Measurements from ENCODE around the gene PCGF3. TPM values are rescaled to one million over a fixed set of nuclear protein-coding genes. Genes with fewer than 3 reads are reported as not detected.
"Not testable (repeated sequence)": the region's sequence is repeated elsewhere in the genome, so short reads cannot be mapped to it uniquely, and the experiment has no call there.

Gene PCGF3
- total RNA-seq, 4 donors from 2014 or later = 40.0 to 57.6 (median 46.9) TPM

GRCh38 chr4:729336-730315 lies 24.0 kb downstream of the PCGF3 start:
- no peak overlapping the region for H3K27ac ChIP-seq
- intact Hi-C loops (cut with DNase I) = no loop called here
- 88 to 90% methylated on average over 9 to 12 of the region's 20 CpGs for WGBS, 2 donors
- H3K4me1 ChIP-seq = peaks cover 0 to 25% (median 0%) of the 10 kb centered on the region in 3 donors
- peaks cover 18 to 59% (median 30%) of the 10 kb centered on the region in 3 donors for H3K36me3 ChIP-seq
- DNase-seq = no peak
- H3K27me3 ChIP-seq = no peaks in the 10 kb centered on the region
- H3K9me3 ChIP-seq = no peaks in the 10 kb centered on the region
- TF ChIP-seq POLR2A (IDR thresholded peaks at IDR 0.05) = no peak
- TF ChIP-seq, protein P1, sequence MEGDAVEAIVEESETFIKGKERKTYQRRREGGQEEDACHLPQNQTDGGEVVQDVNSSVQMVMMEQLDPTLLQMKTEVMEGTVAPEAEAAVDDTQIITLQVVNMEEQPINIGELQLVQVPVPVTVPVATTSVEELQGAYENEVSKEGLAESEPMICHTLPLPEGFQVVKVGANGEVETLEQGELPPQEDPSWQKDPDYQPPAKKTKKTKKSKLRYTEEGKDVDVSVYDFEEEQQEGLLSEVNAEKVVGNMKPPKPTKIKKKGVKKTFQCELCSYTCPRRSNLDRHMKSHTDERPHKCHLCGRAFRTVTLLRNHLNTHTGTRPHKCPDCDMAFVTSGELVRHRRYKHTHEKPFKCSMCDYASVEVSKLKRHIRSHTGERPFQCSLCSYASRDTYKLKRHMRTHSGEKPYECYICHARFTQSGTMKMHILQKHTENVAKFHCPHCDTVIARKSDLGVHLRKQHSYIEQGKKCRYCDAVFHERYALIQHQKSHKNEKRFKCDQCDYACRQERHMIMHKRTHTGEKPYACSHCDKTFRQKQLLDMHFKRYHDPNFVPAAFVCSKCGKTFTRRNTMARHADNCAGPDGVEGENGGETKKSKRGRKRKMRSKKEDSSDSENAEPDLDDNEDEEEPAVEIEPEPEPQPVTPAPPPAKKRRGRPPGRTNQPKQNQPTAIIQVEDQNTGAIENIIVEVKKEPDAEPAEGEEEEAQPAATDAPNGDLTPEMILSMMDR (IDR thresholded peaks at IDR 0.05) = no peak
- no peak overlapping the region for H3K4me3 ChIP-seq

DNA sequence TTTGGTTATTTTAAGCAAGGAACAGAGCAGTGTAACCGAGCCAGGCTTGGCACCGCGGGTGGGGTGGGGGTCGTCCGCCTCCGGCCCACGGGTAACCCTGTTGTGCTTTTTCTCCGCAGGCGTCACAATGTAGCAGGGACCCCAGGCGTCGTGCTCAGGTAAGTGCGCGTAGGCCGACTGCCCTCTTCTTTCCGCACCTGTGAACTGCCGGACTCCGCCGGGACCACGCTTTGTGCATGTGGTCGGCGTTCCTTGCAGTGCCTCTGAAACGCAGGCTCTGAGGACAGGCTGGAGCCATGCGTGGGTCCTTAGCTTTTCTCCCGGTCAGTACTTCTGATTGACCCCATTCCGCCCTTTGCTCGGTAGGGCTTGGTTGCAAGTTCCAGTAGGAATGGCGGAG lies 24.9 kb downstream of the PCGF3 start:
- DNase-seq = no peak
- no peak overlapping the region for H3K4me3 ChIP-seq
- TF ChIP-seq, protein P1 (IDR thresholded peaks at IDR 0.05) = no peak
- TF ChIP-seq POLR2A (IDR thresholded peaks at IDR 0.05) = no peak
- intact Hi-C loops (cut with DNase I) = no loop called here
- H3K36me3 ChIP-seq = peaks cover 23 to 65% (median 39%) of the 10 kb centered on the region in 3 donors
- 98 to 99% methylated on average over 19 to 21 of the region's 27 CpGs for WGBS, 2 donors
- H3K9me3 ChIP-seq = no peaks in the 10 kb centered on the region
- no peak overlapping the region for H3K27ac ChIP-seq
- H3K27me3 ChIP-seq = no peaks in the 10 kb centered on the region
- peaks cover 0 to 22% (median 0%) of the 10 kb centered on the region in 3 donors for H3K4me1 ChIP-seq

GRCh38 chr4:730946-731904 lies 25.6 kb downstream of the PCGF3 start:
- H3K9me3 ChIP-seq; H3K27ac ChIP-seq; H3K27me3 ChIP-seq; intact Hi-C loops (cut with DNase I); H3K4me3 ChIP-seq; DNase-seq: not testable (repeated sequence)
- WGBS, 2 donors = 98% methylated on average over 21 of the region's 68 CpGs; no CpG with 5 or more reads in 1 of the 2 donors
- Histone ChIP-seq H3K36me3 (peaks cover 23 to 72% (median 41%) of the 10 kb centered on the region in 3 donors), H3K4me1 (peaks cover 0 to 15% (median 0%) of the 10 kb centered on the region in 3 donors)

DNA sequence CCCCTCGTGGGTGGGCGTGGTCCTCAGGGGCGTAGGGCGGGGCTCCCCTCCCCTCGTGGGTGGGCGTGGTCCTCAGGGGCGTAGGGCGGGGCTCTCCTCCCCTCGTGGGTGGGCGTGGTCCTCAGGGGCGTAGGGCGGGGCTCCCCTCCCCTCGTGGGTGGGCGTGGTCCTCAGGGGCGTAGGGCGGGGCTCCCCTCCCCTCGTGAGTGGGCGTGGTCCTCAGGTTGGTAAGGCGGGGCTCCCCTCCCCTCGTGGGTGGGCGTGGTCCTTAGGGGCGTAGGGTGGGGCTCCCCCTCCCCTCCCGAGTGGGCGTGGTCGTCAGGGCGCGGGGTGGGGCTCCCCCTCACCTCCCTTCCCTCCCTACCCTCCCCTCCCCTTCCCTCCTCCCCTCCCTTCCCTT lies 26.3 kb downstream of the PCGF3 start:
- H3K4me3 ChIP-seq; H3K27ac ChIP-seq; intact Hi-C loops (cut with DNase I); H3K4me1 ChIP-seq; H3K27me3 ChIP-seq; DNase-seq; H3K9me3 ChIP-seq: not testable (repeated sequence)
- WGBS, 2 donors = 66 to 80% methylated on average over 1 to 10 of the region's 27 CpGs
- H3K36me3 ChIP-seq = peaks cover 23 to 78% (median 41%) of the 10 kb centered on the region in 3 donors

- no peaks in the 10 kb centered on the region for H3K27me3 ChIP-seq
- H3K4me3 ChIP-seq = no peak overlapping the region
- intact Hi-C loops (cut with DNase I) = no loop called here
- peaks cover 0 to 3% (median 0%) of the 10 kb centered on the region in 3 donors for H3K4me1 ChIP-seq
- H3K9me3 ChIP-seq = no peaks in the 10 kb centered on the region
- TF ChIP-seq, protein P1 (IDR thresholded peaks at IDR 0.05) = no peak
- TF ChIP-seq POLR2A (IDR thresholded peaks at IDR 0.05) = no peak
- WGBS, 2 donors = 93 to 100% methylated on average over 3 to 10 of the region's 20 CpGs
- no peak overlapping the region for H3K27ac ChIP-seq
- H3K36me3 ChIP-seq = peaks cover 23 to 83% (median 44%) of the 10 kb centered on the region in 3 donors
- no peak for DNase-seq
Measured at GRCh38 chr4:732486-732885, 26.9 kb downstream of the PCGF3 start.
